ENCODE data around the gene CACNA2D3. TPM values are rescaled to one million over a fixed set of nuclear protein-coding genes. Genes with fewer than 3 reads are reported as not detected.

The CACNA2D3 gene
- total RNA-seq, 3 donors from 2014 or later, result not detected

DNA sequence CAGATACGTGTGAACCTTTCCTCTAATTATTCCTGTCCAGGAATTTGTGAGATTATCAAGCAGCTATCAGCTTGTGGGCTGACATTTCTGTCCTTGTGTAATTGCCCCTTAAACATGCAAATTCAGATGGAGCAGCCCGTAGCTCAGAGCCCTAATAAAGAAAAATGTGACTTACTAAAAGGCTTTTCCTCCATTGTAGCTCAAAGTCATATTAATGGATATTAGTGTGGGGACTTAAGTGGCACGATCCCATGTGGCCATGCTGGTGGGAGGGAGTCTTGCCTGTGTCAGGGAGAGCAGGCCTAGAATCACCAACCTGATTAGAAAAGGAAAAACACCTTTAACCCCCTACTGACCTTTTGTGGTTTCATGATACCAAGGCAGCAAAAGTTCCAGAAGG is 406.3 kb downstream of the CACNA2D3 start:
- DNase-seq (no peak), ATAC-seq (no peak)
- Mint-ChIP-seq H3K4me3 (no peak overlapping the region), H3K27me3 (ENCODE audit: low read depth) (no peaks in the 10 kb centered on the region), H3K9me3 (peaks cover 20% of the 10 kb centered on the region), H3K4me1 (ENCODE audit: low read depth) (no peaks in the 10 kb centered on the region), H3K36me3 (ENCODE audit: insufficient read depth) (no peaks in the 10 kb centered on the region)

GRCh38 chr3:54530091-54530490 is 407.7 kb downstream of the CACNA2D3 start:
- Mint-ChIP-seq H3K9me3 (peaks cover 10% of the 10 kb centered on the region), H3K4me1 (ENCODE audit: low read depth) (no peaks in the 10 kb centered on the region), H3K36me3 (ENCODE audit: insufficient read depth) (no peaks in the 10 kb centered on the region), H3K4me3 (no peak overlapping the region), H3K27me3 (ENCODE audit: low read depth) (no peaks in the 10 kb centered on the region)
- DNase-seq (no peak), ATAC-seq (no peak)

DNA sequence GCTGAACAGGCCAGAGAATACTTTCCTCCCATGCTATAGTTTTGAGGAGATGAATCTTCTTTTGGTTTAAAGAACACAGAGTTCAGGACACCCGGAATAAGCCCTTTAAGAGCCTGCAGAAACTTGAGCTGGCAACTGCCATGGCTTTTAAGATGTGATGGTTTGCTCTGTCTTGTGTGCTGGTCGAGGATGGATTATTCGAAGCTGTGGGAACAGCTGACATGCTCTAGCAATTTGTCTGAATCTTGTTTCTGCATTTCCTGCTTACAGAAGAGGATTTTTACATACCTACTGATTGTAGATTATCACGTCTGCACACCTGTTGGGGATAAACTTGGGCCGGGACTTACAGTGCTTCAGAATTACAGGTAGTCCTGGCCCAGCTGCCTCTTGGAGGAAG is 408.6 kb downstream of the CACNA2D3 start:
- no peak for ATAC-seq
- Mint-ChIP-seq H3K9me3 (peaks cover 5% of the 10 kb centered on the region), H3K4me1 (ENCODE audit: low read depth) (no peaks in the 10 kb centered on the region), H3K27me3 (ENCODE audit: low read depth) (no peaks in the 10 kb centered on the region), H3K36me3 (ENCODE audit: insufficient read depth) (no peaks in the 10 kb centered on the region), H3K4me3 (no peak overlapping the region)
- no peak for DNase-seq

- DNase-seq (no peak), ATAC-seq (no peak)
- Mint-ChIP-seq H3K27me3 (ENCODE audit: low read depth) (no peaks in the 10 kb centered on the region), H3K4me3 (no peak overlapping the region), H3K9me3 (peaks cover 4% of the 10 kb centered on the region), H3K4me1 (ENCODE audit: low read depth) (no peaks in the 10 kb centered on the region), H3K36me3 (ENCODE audit: insufficient read depth) (no peaks in the 10 kb centered on the region)
Observed at GRCh38 chr3:54531741-54532140, 409.4 kb downstream of the CACNA2D3 start.

DNA sequence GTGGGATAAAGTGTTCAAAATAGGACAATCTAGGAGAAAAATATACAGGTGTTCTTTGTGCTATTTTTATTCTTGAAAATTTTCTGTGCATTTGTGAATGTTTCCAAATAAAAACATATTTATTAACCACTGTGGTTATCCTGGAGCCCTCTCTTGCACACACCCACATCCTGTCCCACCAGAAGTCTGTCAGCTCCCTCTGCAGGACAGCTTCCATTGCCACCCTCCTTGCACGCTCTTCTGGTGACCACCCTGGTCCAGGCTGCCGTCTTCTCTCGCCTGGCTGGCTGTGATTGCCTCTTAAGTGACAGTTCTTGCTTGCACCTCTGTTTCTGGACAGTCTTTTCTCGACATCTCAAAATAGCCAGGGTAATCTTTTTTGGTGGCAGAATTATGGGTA is 411.5 kb downstream of the CACNA2D3 start:
- ATAC-seq, result no peak
- H3K36me3 Mint-ChIP-seq (ENCODE audit: insufficient read depth), result no peaks in the 10 kb centered on the region
- no peaks in the 10 kb centered on the region for H3K27me3 Mint-ChIP-seq (ENCODE audit: low read depth)
- no peaks in the 10 kb centered on the region for H3K9me3 Mint-ChIP-seq
- H3K4me1 Mint-ChIP-seq (ENCODE audit: low read depth), result no peaks in the 10 kb centered on the region
- no peak for DNase-seq
- no peak overlapping the region for H3K4me3 Mint-ChIP-seq

DNA sequence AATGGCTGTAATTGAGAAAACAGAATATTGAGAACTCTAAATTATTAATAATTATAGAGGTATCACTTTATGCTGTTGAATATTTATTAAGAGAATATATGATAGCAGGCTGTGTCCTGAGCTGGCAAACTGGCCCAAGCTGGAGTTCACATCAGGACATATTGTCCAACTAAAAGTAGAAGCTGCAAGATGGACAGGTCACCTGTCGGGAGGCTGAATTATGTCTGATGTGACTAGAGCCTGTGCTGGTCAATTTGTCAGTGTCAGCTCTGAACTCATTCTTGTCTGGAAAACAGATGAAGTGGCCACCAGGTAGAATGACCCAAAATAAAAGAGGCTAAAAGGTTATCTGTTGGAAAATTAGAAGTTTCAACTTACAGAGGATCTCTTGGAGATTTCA is 413.3 kb downstream of the CACNA2D3 start:
- Mint-ChIP-seq H3K4me3 (no peak overlapping the region), H3K27me3 (ENCODE audit: low read depth) (no peaks in the 10 kb centered on the region), H3K36me3 (ENCODE audit: insufficient read depth) (no peaks in the 10 kb centered on the region), H3K4me1 (ENCODE audit: low read depth) (no peaks in the 10 kb centered on the region), H3K9me3 (no peaks in the 10 kb centered on the region)
- DNase-seq, result no peak
- no peak for ATAC-seq

DNA sequence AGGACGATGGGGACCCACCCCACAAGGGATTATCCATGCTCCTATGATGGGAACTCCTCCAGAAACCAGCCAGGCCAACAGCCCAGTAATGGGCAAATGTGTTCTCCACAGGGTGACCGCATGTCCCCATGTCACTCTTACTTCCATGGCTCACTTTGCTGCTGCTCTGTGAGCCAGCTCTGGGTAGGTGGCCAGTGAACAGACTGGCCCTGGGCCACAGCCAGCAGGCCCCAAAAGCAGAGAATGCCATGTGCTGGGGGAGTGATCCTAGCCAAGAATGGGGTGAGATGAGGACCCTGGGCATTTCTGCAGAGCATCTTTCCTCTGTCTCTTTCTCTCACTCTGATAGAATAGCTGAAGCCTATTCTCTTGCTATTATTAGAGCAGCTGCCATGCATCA is 414.1 kb downstream of the CACNA2D3 start:
- Mint-ChIP-seq H3K4me3 (no peak overlapping the region), H3K4me1 (ENCODE audit: low read depth) (no peaks in the 10 kb centered on the region), H3K27me3 (ENCODE audit: low read depth) (no peaks in the 10 kb centered on the region), H3K36me3 (ENCODE audit: insufficient read depth) (no peaks in the 10 kb centered on the region), H3K9me3 (no peaks in the 10 kb centered on the region)
- ATAC-seq, result no peak
- no peak for DNase-seq

- H3K4me1 Mint-ChIP-seq (ENCODE audit: low read depth), result no peaks in the 10 kb centered on the region
- no peaks in the 10 kb centered on the region for H3K36me3 Mint-ChIP-seq (ENCODE audit: insufficient read depth)
- H3K27me3 Mint-ChIP-seq (ENCODE audit: low read depth), result no peaks in the 10 kb centered on the region
- DNase-seq (no peak), ATAC-seq (no peak)
- H3K4me3 Mint-ChIP-seq, result no peak overlapping the region
- no peaks in the 10 kb centered on the region for H3K9me3 Mint-ChIP-seq
Observed at GRCh38 chr3:54537506-54537905, 415.2 kb downstream of the CACNA2D3 start.

GRCh38 chr3:54538346-54538745 is 416.0 kb downstream of the CACNA2D3 start:
- no peaks in the 10 kb centered on the region for H3K27me3 Mint-ChIP-seq (ENCODE audit: low read depth)
- H3K9me3 Mint-ChIP-seq, result no peaks in the 10 kb centered on the region
- no peaks in the 10 kb centered on the region for H3K4me1 Mint-ChIP-seq (ENCODE audit: low read depth)
- H3K4me3 Mint-ChIP-seq, result no peak overlapping the region
- DNase-seq (no peak), ATAC-seq (no peak)
- no peaks in the 10 kb centered on the region for H3K36me3 Mint-ChIP-seq (ENCODE audit: insufficient read depth)

DNA sequence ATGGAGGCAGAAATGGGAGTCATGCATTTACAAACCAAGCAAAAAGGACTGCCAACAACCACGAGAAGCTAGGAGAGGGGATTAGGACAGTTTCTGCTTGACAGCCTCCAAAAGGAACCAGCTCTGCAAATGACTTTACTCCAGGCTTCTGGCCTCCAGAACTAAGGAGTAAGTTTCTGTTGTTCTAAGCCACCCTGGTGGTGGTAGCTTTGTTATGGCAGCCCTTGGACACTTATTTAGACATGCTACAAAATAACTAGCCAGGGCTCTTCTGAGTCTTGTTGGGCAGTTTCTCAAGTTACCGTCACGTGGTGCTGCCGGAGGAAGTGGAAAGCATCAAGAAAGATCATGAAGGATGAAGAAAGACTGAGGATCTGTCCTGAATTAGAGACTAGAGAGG is 419.0 kb downstream of the CACNA2D3 start:
- H3K4me3 Mint-ChIP-seq, result no peak overlapping the region
- no peaks in the 10 kb centered on the region for H3K9me3 Mint-ChIP-seq
- no peak for ATAC-seq
- no peaks in the 10 kb centered on the region for H3K4me1 Mint-ChIP-seq (ENCODE audit: low read depth)
- no peaks in the 10 kb centered on the region for H3K36me3 Mint-ChIP-seq (ENCODE audit: insufficient read depth)
- no peak for DNase-seq
- H3K27me3 Mint-ChIP-seq (ENCODE audit: low read depth), result no peaks in the 10 kb centered on the region

DNA sequence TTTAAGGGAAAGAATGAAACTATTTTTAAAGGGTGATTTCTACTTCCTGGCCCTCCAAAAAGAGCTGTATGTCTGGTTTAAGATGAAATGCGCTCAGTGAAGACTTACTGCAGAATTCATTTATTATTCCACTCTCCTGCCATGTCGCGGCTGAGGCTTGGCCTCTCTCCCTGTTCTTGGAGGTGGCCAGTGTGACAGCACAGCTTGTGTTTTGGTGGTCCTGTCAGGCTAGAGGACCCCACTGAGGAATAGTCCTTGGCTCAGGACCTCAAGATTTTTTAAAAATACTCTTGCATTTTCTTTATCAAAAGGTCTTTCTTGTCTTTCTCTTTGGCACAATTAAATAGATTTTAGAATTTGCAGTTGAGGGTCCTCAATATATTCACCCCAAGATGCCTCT is 421.1 kb downstream of the CACNA2D3 start:
- H3K36me3 Mint-ChIP-seq (ENCODE audit: insufficient read depth), result no peaks in the 10 kb centered on the region
- DNase-seq (no peak), ATAC-seq (no peak)
- no peak overlapping the region for H3K4me3 Mint-ChIP-seq
- H3K27me3 Mint-ChIP-seq (ENCODE audit: low read depth), result no peaks in the 10 kb centered on the region
- H3K4me1 Mint-ChIP-seq (ENCODE audit: low read depth), result no peaks in the 10 kb centered on the region
- H3K9me3 Mint-ChIP-seq, result peaks cover under 1% of the 10 kb centered on the region

DNA sequence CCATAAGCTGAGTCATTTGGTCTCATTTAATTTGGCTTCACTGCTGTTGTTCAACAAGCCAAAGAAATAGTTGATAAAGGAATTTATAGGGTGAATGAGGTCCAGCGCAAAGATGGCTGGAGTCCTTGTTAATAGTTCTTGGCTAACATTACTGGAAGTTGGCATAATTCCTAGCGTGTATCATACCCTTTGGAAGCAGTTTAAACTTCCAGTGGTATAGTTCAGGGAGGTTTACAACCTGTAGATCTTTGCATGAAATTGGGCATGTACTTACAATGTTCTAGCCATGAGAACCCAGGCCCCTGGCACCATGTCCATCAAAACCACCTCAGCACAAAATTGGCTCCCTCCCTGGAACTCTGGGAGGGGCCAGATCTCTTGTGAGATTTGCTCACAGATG is 424.7 kb downstream of the CACNA2D3 start:
- no peaks in the 10 kb centered on the region for H3K4me1 Mint-ChIP-seq (ENCODE audit: low read depth)
- ATAC-seq (no peak), DNase-seq (no peak)
- H3K36me3 Mint-ChIP-seq (ENCODE audit: insufficient read depth), result no peaks in the 10 kb centered on the region
- H3K9me3 Mint-ChIP-seq, result peaks cover 5% of the 10 kb centered on the region
- H3K27me3 Mint-ChIP-seq (ENCODE audit: low read depth), result no peaks in the 10 kb centered on the region
- H3K4me3 Mint-ChIP-seq, result no peak overlapping the region

DNA sequence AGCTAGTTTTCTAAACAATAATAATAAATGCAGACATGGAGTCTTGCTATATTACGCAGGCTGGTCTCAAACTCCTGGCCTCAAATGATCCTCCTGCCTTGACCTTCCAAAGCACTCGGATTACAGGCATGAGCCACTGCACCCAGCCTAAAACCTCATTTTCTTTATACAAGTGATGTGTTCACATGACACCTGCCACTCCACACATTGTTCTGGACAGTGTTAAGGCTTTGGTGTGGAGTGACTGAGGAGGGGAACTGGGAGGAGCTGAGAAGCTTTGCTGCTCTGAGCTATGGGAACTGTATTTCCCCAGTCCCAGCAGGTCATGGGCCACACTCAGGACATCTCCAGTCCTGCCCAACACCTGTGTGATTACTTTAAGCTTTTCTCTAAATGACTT is 425.5 kb downstream of the CACNA2D3 start:
- Mint-ChIP-seq H3K9me3 (peaks cover 5% of the 10 kb centered on the region), H3K4me3 (no peak overlapping the region), H3K4me1 (ENCODE audit: low read depth) (no peaks in the 10 kb centered on the region), H3K36me3 (ENCODE audit: insufficient read depth) (no peaks in the 10 kb centered on the region), H3K27me3 (ENCODE audit: low read depth) (no peaks in the 10 kb centered on the region)
- ATAC-seq (no peak), DNase-seq (no peak)

DNA sequence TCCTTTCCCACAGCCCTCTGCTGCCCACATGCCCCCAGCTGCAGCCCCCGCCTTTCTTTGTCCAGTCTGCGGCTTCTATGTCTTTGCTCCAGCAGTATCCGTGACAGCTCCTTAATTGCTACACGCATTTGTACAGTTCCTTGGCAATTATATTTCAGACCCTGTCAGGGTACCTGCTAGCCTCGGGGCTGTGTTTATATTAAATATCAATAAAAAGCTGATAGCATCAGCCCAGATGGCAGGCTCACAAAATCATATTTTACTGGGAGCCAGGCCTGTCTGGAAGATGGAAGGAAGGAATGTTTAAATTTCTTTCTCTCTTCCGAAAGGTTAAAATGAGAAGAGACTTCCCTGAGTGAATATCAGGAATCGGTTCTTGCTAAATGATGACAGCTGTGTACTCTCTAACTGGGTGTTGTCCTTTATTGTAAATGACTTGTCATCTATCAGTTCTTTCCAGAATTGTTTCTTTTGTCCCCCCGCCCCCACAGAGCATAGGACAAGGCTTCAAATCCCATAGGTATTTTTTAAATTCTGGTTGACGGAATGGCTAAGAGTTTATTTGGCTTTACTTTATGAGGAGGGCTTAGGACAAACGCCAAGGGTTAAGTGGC is 427.4 kb downstream of the CACNA2D3 start:
- DNase-seq (no peak), ATAC-seq (no peak)
- Mint-ChIP-seq H3K4me1 (ENCODE audit: low read depth) (no peaks in the 10 kb centered on the region), H3K9me3 (peaks cover 5% of the 10 kb centered on the region), H3K27me3 (ENCODE audit: low read depth) (no peaks in the 10 kb centered on the region), H3K4me3 (no peak overlapping the region), H3K36me3 (ENCODE audit: insufficient read depth) (no peaks in the 10 kb centered on the region)

DNA sequence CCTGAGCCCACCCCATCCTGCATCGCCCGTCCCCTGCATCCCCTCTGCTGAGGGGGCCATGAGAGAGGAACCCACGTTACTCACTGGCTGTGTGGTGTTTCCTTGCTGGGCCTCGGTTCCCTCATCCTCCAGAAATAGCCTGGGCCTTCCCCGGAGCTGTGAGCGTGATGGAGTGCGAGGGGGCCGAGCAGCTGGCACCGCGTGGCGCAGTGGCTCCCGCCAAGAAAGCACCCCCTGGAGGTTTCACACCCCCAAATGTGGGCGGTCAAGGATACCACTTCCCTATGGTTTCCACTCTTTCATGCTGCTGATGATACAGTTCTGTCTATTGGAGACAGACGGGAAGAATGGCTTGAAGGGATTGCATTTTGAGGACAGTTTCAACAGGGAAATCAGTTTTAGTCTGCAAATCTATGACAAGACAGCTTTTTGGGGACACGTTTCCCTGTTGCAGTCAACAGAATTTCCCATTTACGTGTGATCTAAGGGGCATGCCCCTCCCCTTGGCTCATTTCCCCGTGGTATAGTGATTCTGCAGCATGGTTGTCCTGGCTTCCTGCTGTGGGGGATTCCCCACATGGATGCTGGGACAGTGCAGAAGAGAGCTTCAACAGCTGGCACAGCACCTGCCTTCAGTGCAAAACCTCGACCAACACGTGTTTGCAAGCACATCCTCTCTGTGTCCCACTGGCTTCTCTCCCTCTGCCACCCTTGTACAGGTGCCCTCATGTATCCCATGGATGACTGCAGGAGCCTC is 428.0 kb downstream of the CACNA2D3 start:
- Mint-ChIP-seq H3K4me3 (no peak overlapping the region), H3K9me3 (peaks cover 5% of the 10 kb centered on the region), H3K36me3 (ENCODE audit: insufficient read depth) (no peaks in the 10 kb centered on the region), H3K4me1 (ENCODE audit: low read depth) (no peaks in the 10 kb centered on the region), H3K27me3 (ENCODE audit: low read depth) (no peaks in the 10 kb centered on the region)
- ATAC-seq (no peak), DNase-seq (no peak)

Measured in activated T-cell treated with anti-CD3 and anti-CD28 coated beads, Interleukin-2, amount 50 U/mL, for 4 hours (primary cell).